ENCODE results near the gene TBC1D22A. TPM values are rescaled to one million over a fixed set of nuclear protein-coding genes. Genes with fewer than 3 reads are reported as not detected.

The TBC1D22A gene
- polyA plus RNA-seq, 1 of the 3 experiments (the other 2 are of a cell fraction): 16.5 TPM

- H4K20me1 ChIP-seq (ENCODE audit: insufficient read depth): no peaks in the 10 kb centered on the region
- H3F3A ChIP-seq (replicated peaks; ENCODE audit: insufficient read depth): peaks cover 6% of the 10 kb centered on the region
- H3K4me3 ChIP-seq (ENCODE audit: low read depth in 2 of 2, low read length in 1 of 2): no peak overlapping the region
- TF ChIP-seq FOSL2 (IDR thresholded peaks at IDR 0.05; ENCODE audit: borderline replicate concordance, low read depth) (no peak), MEF2A (IDR thresholded peaks at IDR 0.05; ENCODE audit: borderline replicate concordance, low read depth) (no peak), RCOR1 (IDR thresholded peaks at IDR 0.05; ENCODE audit: low read length) (no peak), NFIC (IDR thresholded peaks at IDR 0.05; ENCODE audit: borderline replicate concordance) (no peak)
- H3K27ac ChIP-seq (ENCODE audit: low read depth in 2 of 2, low read length in 1 of 2): no peak overlapping the region
- 90% methylated on average over 5 of the region's 5 CpGs for WGBS (ENCODE audit: low lambda C conversion rate)
- no peak overlapping the region for H3K4me2 ChIP-seq
- no peak overlapping the region for H2AFZ ChIP-seq (ENCODE audit: low read depth)
- DNase-seq: no peak
- H3K27me3 ChIP-seq (ENCODE audit: insufficient read depth): no peaks in the 10 kb centered on the region
- no peaks in the 10 kb centered on the region for H3K9me3 ChIP-seq
- no peaks in the 10 kb centered on the region for H3K79me2 ChIP-seq (ENCODE audit: insufficient read depth)
- no peaks in the 10 kb centered on the region for H3K36me3 ChIP-seq (replicated peaks in 1 of 2; ENCODE audit: control insufficient read depth in 1 of 2, insufficient read depth in 2 of 2, low read length in 1 of 2)
- ChIA-PET CTCF (interaction anchor here (0.9 kb wide), 1 partner anchor 10 kb away, joined by 3 read pairs; no protein-coding TSS in a partner anchor), POLR2A (no interaction called here)
- peaks cover 0 to 17% of the 10 kb centered on the region in 2 experiments; a peak in 1 of 4 replicates for H3K4me1 ChIP-seq (ENCODE audit: control insufficient read depth in 1 of 2, insufficient read depth in 2 of 2, low read depth in 1 of 2, low read length in 1 of 2)
- H3K9me2 ChIP-seq: no peaks in the 10 kb centered on the region
- H3K9ac ChIP-seq: no peak overlapping the region
Observed at GRCh38 chr22:47098121-47098520, 335.7 kb downstream of the TBC1D22A start.

GRCh38 chr22:47098554-47098953 is 336.1 kb downstream of the TBC1D22A start:
- H3F3A ChIP-seq (replicated peaks; ENCODE audit: insufficient read depth): peaks cover 6% of the 10 kb centered on the region
- no peaks in the 10 kb centered on the region for H3K79me2 ChIP-seq (ENCODE audit: insufficient read depth)
- no peaks in the 10 kb centered on the region for H4K20me1 ChIP-seq (ENCODE audit: insufficient read depth)
- peaks cover 0 to 17% of the 10 kb centered on the region in 2 experiments; a peak in 1 of 4 replicates for H3K4me1 ChIP-seq (ENCODE audit: control insufficient read depth in 1 of 2, insufficient read depth in 2 of 2, low read depth in 1 of 2, low read length in 1 of 2)
- H3K9me2 ChIP-seq: no peaks in the 10 kb centered on the region
- no peak overlapping the region for H2AFZ ChIP-seq (ENCODE audit: low read depth)
- no peaks in the 10 kb centered on the region for H3K9me3 ChIP-seq
- no peak for TF ChIP-seq EP300 (IDR thresholded peaks at IDR 0.05; ENCODE audit: borderline replicate concordance in 1 of 2, low read depth in 1 of 2, low read length in 1 of 2)
- no peak for TF ChIP-seq SMC3 (IDR thresholded peaks at IDR 0.05; ENCODE audit: low read depth, low read length)
- TF ChIP-seq MEF2A (IDR thresholded peaks at IDR 0.05; ENCODE audit: borderline replicate concordance, low read depth): no peak
- TF ChIP-seq POLR2AphosphoS5 (IDR thresholded peaks at IDR 0.05; ENCODE audit: low read depth, low read length): no peak
- TF ChIP-seq TEAD4 (IDR thresholded peaks at IDR 0.05; ENCODE audit: borderline replicate concordance, insufficient read depth): no peak
- no peak for TF ChIP-seq USF1 (IDR thresholded peaks at IDR 0.05; ENCODE audit: borderline replicate concordance, low read depth)
- no peak for TF ChIP-seq RFX5 (IDR thresholded peaks at IDR 0.05; ENCODE audit: low read length)
- no peak for TF ChIP-seq RXRA (IDR thresholded peaks at IDR 0.05; ENCODE audit: borderline replicate concordance, low read depth)
- TF ChIP-seq PBX3 (IDR thresholded peaks at IDR 0.05): no peak
- TF ChIP-seq YY1 (IDR thresholded peaks at IDR 0.05; ENCODE audit: low read depth): no peak
- TF ChIP-seq MXI1 (IDR thresholded peaks at IDR 0.05; ENCODE audit: low read depth, low read length): no peak
- TF ChIP-seq CTCF (IDR thresholded peaks at IDR 0.05): no peak
- TF ChIP-seq SIN3A (IDR thresholded peaks at IDR 0.05; ENCODE audit: borderline replicate concordance, low read depth, low read length): no peak
- no peak for TF ChIP-seq NRF1 (IDR thresholded peaks at IDR 0.05; ENCODE audit: low read depth, low read length)
- TF ChIP-seq EZH2phosphoT487 (IDR thresholded peaks at IDR 0.05; ENCODE audit: borderline replicate concordance, low read depth): no peak
- TF ChIP-seq RAD21 (IDR thresholded peaks at IDR 0.05; ENCODE audit: low read length): no peak
- no peak for TF ChIP-seq CHD2 (IDR thresholded peaks at IDR 0.05; ENCODE audit: low read length, partially characterized antibody)
- no peak overlapping the region for H3K9ac ChIP-seq
- no peak overlapping the region for H3K4me3 ChIP-seq (ENCODE audit: low read depth in 2 of 2, low read length in 1 of 2)
- H3K27ac ChIP-seq (ENCODE audit: low read depth in 2 of 2, low read length in 1 of 2): no peak overlapping the region
- POLR2A ChIA-PET: no interaction called here
- 88% methylated on average over 8 of the region's 11 CpGs for WGBS (ENCODE audit: low lambda C conversion rate)
- no peaks in the 10 kb centered on the region for H3K36me3 ChIP-seq (replicated peaks in 1 of 2; ENCODE audit: control insufficient read depth in 1 of 2, insufficient read depth in 2 of 2, low read length in 1 of 2)
- H3K4me2 ChIP-seq: no peak overlapping the region
- H3K27me3 ChIP-seq (ENCODE audit: insufficient read depth): no peaks in the 10 kb centered on the region
- DNase-seq: no peak
- CTCF ChIA-PET: no interaction called here
